NOMO-1 (cell line): ENCODE data around the gene PRMT7.
A peak's percentile ranks its signal among the peaks of the same experiment; 100 is the strongest.

Experiments
- DNase-seq, 2 experiments: peaks; one replicate each; lab custom pipeline; 2025; ENCODE audit not compliant: unreplicated experiment in 2 of 2; lab: John Stamatoyannopoulos, UW

Gene PRMT7

GRCh38 chr16:68373528-68374245 lies 62.9 kb downstream of the PRMT7 start:
- DNase-seq: no peak

GRCh38 chr16:68374246-68374805 lies 63.5 kb downstream of the PRMT7 start:
- DNase-seq: no peak

GRCh38 chr16:68374961-68375660 lies 64.3 kb downstream of the PRMT7 start:
- DNase-seq: no peak

- DNase-seq: no peak
These were observed 65.2 kb downstream of the PRMT7 start for GRCh38 chr16:68375801-68376536.

- no peak for DNase-seq
These were observed 65.8 kb downstream of the PRMT7 start for GRCh38 chr16:68376590-68376989.

- no peak for DNase-seq
These were observed 66.4 kb downstream of the PRMT7 start for GRCh38 chr16:68377221-68377620.

GRCh38 chr16:68377667-68378393 lies 67.0 kb downstream of the PRMT7 start:
- DNase-seq: no peak

- peak; percentile 29 to 54 for DNase-seq
These were observed 67.9 kb downstream of the PRMT7 start for GRCh38 chr16:68378436-68379415.

GRCh38 chr16:68379472-68380347 lies 68.9 kb downstream of the PRMT7 start:
- no peak for DNase-seq

- no peak for DNase-seq
These were observed 69.5 kb downstream of the PRMT7 start for GRCh38 chr16:68380348-68380670.

GRCh38 chr16:68380676-68381362 lies 70.0 kb downstream of the PRMT7 start:
- no peak for DNase-seq

- no peak for DNase-seq
These were observed 70.5 kb downstream of the PRMT7 start for GRCh38 chr16:68381363-68381724.

- no peak for DNase-seq
These were observed 71.5 kb downstream of the PRMT7 start for GRCh38 chr16:68382296-68382718.

GRCh38 chr16:68383858-68384257 lies 73.0 kb downstream of the PRMT7 start:
- no peak for DNase-seq

- DNase-seq: peak; percentile 45 to 46
These were observed 73.7 kb downstream of the PRMT7 start for GRCh38 chr16:68384288-68385161.

- DNase-seq: peak; percentile 23 to 34
These were observed 74.6 kb downstream of the PRMT7 start for GRCh38 chr16:68385371-68385770.

GRCh38 chr16:68386628-68387027 lies 75.8 kb downstream of the PRMT7 start:
- DNase-seq: no peak
